Measurements from ENCODE around the gene MBD3L1. TPM values are rescaled to one million over a fixed set of nuclear protein-coding genes. Genes with fewer than 3 reads are reported as not detected.

MBD3L1 gene
- polyA plus RNA-seq, 3 donors: not detected

- H3K36me3 ChIP-seq (replicated peaks in 1 of 2; ENCODE audit: control insufficient read depth in 1 of 2, insufficient read depth in 2 of 2, low read length in 2 of 2): no peaks in the 10 kb centered on the region
- 71% methylated on average over 1 of the region's 3 CpGs for WGBS (ENCODE audit: insufficient coverage)
- Mint-ChIP-seq H3K4me3 (no peak overlapping the region), H3K9me3 (peaks cover 0 to 7% (median 4%) of the 10 kb centered on the region in 7 donors), H3K36me3 (no peaks in the 10 kb centered on the region), H3K4me1 (no peaks in the 10 kb centered on the region), H3K27ac (no peak overlapping the region), H3K27me3 (ENCODE audit: low read depth in 3 of 3) (peaks cover 2 to 9% (median 6%) of the 10 kb centered on the region in 3 donors)
- DNase-seq: no peak
- no peaks in the 10 kb centered on the region for H3K27me3 ChIP-seq (ENCODE audit: control insufficient read depth in 2 of 2, insufficient read depth in 2 of 2, low read length in 2 of 2)
- no peak overlapping the region for H3K9ac ChIP-seq (ENCODE audit: insufficient read depth, low read length, poor library complexity, severe bottlenecking)
- no peaks in the 10 kb centered on the region for H3K9me3 ChIP-seq (replicated peaks in 1 of 2; ENCODE audit: control insufficient read depth in 1 of 2, insufficient read depth in 1 of 2, low read length in 2 of 2)
- no peak overlapping the region for H3K27ac ChIP-seq (ENCODE audit: low read depth in 1 of 2, low read length in 2 of 2)
- H3K4me1 ChIP-seq (ENCODE audit: control insufficient read depth in 1 of 2, insufficient read depth in 2 of 2, low read length in 2 of 2): no peaks in the 10 kb centered on the region
- H4K20me1 ChIP-seq (ENCODE audit: insufficient read depth, low read length): no peaks in the 10 kb centered on the region
- H3K4me3 ChIP-seq (replicated peaks in 1 of 3; ENCODE audit: low read depth in 2 of 3, low read length in 3 of 3): no peak overlapping the region
- TF ChIP-seq CTCF (IDR thresholded peaks at IDR 0.05): no peak
- H2AFZ ChIP-seq (ENCODE audit: insufficient read depth, low read depth, low read length, poor library complexity, severe bottlenecking): no peak overlapping the region
- H3K79me2 ChIP-seq (ENCODE audit: insufficient read depth, low read length): no peaks in the 10 kb centered on the region
- H3K4me2 ChIP-seq (replicated peaks; ENCODE audit: extremely low read depth, low read length, poor library complexity, severe bottlenecking): no peak overlapping the region
- intact Hi-C loops (cut with micrococcal nuclease): no loop called here
These were observed 26.1 kb downstream of the MBD3L1 start for GRCh38 chr19:8858260-8858659.

DNA sequence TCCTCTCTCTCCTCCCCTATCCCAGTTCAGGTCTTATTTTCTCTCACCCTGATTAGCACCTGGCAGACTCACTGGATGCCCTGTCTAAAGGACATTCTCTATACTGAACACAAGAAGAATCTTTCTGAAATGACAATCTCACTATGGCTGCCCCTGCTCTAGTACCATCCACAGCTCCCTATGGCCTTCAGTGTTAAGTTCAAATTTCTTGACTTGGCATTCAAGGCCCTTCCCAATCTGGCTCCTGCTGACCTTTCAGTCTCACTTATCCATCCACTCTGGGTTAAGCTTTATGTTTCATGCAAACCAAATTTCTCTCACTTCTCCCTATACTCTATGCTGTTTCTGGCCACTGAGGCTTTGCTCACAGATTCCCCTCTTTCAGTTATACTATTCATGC lies 34.2 kb downstream of the MBD3L1 start:
- H3K36me3 Mint-ChIP-seq: no peaks in the 10 kb centered on the region
- intact Hi-C loops (cut with micrococcal nuclease): no loop called here

More for the DNA sequence above, 34.2 kb downstream of the MBD3L1 start:
- Histone ChIP-seq H3K4me1 (ENCODE audit: control insufficient read depth in 1 of 2, insufficient read depth in 2 of 2, low read length in 2 of 2) (no peaks in the 10 kb centered on the region), H3K27me3 (ENCODE audit: control insufficient read depth in 2 of 2, insufficient read depth in 2 of 2, low read length in 2 of 2) (no peaks in the 10 kb centered on the region), H3K36me3 (replicated peaks in 1 of 2; ENCODE audit: control insufficient read depth in 1 of 2, insufficient read depth in 2 of 2, low read length in 2 of 2) (no peaks in the 10 kb centered on the region), H4K20me1 (ENCODE audit: insufficient read depth, low read length) (no peaks in the 10 kb centered on the region), H3K4me3 (replicated peaks in 1 of 3; ENCODE audit: low read depth in 2 of 3, low read length in 3 of 3) (no peak overlapping the region), H3K4me2 (replicated peaks; ENCODE audit: extremely low read depth, low read length, poor library complexity, severe bottlenecking) (no peak overlapping the region), H3K79me2 (ENCODE audit: insufficient read depth, low read length) (no peaks in the 10 kb centered on the region), H2AFZ (ENCODE audit: insufficient read depth, low read depth, low read length, poor library complexity, severe bottlenecking) (no peak overlapping the region), H3K9me3 (replicated peaks in 1 of 2; ENCODE audit: control insufficient read depth in 1 of 2, insufficient read depth in 1 of 2, low read length in 2 of 2) (no peaks in the 10 kb centered on the region), H3K9ac (ENCODE audit: insufficient read depth, low read length, poor library complexity, severe bottlenecking) (no peak overlapping the region), H3K27ac (ENCODE audit: low read depth in 1 of 2, low read length in 2 of 2) (no peak overlapping the region)
- Mint-ChIP-seq H3K27me3 (ENCODE audit: low read depth in 3 of 3) (peaks cover 0 to 4% (median 3%) of the 10 kb centered on the region in 3 donors), H3K4me3 (no peak overlapping the region), H3K4me1 (no peaks in the 10 kb centered on the region), H3K9me3 (peaks cover 0 to 2% (median 2%) of the 10 kb centered on the region in 7 donors), H3K27ac (no peak overlapping the region)
- no peak for DNase-seq
- no peak for TF ChIP-seq CTCF (IDR thresholded peaks at IDR 0.05)

Data from CD14-positive monocyte (primary cell).